ENCODE measurements around the gene FPGS.
"Not testable (repeated sequence)": the region's sequence is repeated elsewhere in the genome, so short reads cannot be mapped to it uniquely, and the experiment has no call there.

FPGS gene, protein sequence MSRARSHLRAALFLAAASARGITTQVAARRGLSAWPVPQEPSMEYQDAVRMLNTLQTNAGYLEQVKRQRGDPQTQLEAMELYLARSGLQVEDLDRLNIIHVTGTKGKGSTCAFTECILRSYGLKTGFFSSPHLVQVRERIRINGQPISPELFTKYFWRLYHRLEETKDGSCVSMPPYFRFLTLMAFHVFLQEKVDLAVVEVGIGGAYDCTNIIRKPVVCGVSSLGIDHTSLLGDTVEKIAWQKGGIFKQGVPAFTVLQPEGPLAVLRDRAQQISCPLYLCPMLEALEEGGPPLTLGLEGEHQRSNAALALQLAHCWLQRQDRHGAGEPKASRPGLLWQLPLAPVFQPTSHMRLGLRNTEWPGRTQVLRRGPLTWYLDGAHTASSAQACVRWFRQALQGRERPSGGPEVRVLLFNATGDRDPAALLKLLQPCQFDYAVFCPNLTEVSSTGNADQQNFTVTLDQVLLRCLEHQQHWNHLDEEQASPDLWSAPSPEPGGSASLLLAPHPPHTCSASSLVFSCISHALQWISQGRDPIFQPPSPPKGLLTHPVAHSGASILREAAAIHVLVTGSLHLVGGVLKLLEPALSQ

DNA sequence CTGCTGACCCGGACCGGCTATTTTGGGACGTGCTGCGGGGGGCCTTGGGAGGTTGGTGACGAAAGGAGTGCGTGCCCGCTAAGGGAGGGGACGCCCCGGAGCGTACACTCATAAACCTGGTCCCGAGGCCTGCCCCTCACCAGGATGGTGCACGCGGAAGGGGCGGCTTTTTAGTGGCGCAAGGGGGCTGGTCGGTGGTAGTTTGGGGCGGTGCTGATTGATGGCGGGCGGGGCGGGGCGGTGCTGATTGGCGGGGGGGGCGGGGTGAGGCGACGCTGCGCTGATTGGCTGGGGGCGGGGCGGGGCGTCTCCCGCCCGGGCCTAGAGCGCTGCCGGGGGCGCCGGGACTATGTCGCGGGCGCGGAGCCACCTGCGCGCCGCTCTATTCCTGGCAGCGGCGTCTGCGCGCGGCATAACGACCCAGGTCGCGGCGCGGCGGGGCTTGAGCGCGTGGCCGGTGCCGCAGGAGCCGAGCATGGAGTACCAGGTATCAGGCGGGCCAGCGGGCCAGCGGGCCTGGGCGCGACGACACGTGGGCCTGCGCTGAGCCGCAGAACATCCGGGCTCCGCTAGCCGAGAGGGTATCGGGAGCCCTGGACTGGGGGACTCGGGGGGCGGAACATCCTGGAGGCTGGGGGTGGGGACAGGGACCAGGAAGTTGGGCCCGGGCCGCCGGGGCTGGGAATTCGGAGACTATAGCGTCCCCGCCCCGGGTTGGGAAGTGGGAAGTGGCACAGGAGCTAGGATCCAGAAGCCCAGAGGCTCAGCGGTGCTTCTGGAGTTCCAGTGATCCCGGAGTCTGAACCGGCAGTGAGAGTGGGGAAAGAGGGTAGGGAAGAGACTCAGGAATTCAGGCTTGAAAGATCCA is at the start of gene FPGS:
TSS of gene FPGS (plus strand) at position 307 of the 868 bp plus-strand sequence. CDS start at position 350, 43 bp downstream.
- ATAC-seq (replicated peaks; ENCODE audit: extremely low read depth, poor library complexity, severe bottlenecking) (peak; percentile 90), DNase-seq (ENCODE audit: low spot score in 2 of 2) (peak; percentile 60 to 72)
- Mint-ChIP-seq H3K4me3 (peak within 1 kb of the TSS; percentile 93), H3K4me1 (peaks cover 24% of the 10 kb centered on the region), H3K9me3 (no peaks in the 10 kb centered on the region), H3K27ac (ENCODE audit: low read depth) (peak within 1 kb of the TSS; percentile 95), H3K36me3 (ENCODE audit: insufficient read depth) (peaks cover 15% of the 10 kb centered on the region), H3K27me3 (no peaks in the 10 kb centered on the region)

DNA sequence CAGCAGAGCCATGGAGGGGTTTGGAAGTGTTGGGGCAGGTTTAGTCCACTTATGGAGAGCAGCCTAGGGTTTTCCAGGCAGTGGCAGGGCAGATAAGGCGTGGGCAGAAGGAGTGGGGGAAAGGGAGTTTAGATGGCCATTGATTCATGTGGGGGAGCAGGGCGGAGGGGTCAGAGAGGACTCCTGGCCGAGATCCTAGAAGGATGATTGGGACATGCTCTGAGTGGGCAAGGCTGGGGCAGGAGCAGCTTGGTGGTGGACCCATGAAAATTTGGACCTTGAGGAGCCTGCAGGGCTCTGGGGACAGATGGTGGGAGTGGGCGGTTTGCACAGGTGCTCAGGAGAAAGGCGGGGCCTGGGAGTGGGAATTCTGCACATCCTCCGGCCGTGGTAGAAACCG is 49.5 kb upstream of the FPGS start:
- H3K4me3 Mint-ChIP-seq: no peak overlapping the region
- H3K27me3 Mint-ChIP-seq: no peaks in the 10 kb centered on the region
- H3K9me3 Mint-ChIP-seq: no peaks in the 10 kb centered on the region
- H3K27ac Mint-ChIP-seq (ENCODE audit: low read depth): peak overlapping the region; percentile 35
- DNase-seq (ENCODE audit: low spot score in 2 of 2) (no peak), ATAC-seq (replicated peaks; ENCODE audit: extremely low read depth, poor library complexity, severe bottlenecking) (no peak)
- peaks cover 24% of the 10 kb centered on the region for H3K4me1 Mint-ChIP-seq
- peaks cover 43% of the 10 kb centered on the region for H3K36me3 Mint-ChIP-seq (ENCODE audit: insufficient read depth)

DNA sequence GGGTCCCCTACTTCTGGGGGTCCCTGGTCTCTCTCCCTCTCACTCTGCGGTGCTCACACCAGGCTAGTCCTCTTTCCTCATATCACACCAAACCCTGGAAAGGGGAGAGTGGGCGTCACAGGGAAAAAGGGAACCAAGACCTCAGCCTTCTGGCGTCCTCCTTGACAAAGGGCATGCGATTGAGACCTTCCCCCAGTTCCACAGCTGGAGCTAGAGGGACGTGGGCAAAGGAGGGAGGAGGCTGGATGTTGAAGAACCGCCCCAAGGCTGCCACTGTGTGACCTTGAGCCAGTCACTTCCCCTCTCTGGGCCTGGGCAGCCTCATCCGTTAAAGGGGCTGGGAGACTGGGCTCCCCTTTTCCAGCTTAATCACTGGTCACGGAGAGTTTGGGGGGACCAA is 49.1 kb upstream of the FPGS start:
- Mint-ChIP-seq H3K4me3 (no peak overlapping the region), H3K4me1 (peaks cover 25% of the 10 kb centered on the region), H3K27me3 (no peaks in the 10 kb centered on the region), H3K9me3 (no peaks in the 10 kb centered on the region), H3K27ac (ENCODE audit: low read depth) (peak overlapping the region; percentile 35), H3K36me3 (ENCODE audit: insufficient read depth) (peaks cover 40% of the 10 kb centered on the region)
- ATAC-seq (replicated peaks; ENCODE audit: extremely low read depth, poor library complexity, severe bottlenecking): no peak
- DNase-seq (ENCODE audit: low spot score in 2 of 2): no peak

DNA sequence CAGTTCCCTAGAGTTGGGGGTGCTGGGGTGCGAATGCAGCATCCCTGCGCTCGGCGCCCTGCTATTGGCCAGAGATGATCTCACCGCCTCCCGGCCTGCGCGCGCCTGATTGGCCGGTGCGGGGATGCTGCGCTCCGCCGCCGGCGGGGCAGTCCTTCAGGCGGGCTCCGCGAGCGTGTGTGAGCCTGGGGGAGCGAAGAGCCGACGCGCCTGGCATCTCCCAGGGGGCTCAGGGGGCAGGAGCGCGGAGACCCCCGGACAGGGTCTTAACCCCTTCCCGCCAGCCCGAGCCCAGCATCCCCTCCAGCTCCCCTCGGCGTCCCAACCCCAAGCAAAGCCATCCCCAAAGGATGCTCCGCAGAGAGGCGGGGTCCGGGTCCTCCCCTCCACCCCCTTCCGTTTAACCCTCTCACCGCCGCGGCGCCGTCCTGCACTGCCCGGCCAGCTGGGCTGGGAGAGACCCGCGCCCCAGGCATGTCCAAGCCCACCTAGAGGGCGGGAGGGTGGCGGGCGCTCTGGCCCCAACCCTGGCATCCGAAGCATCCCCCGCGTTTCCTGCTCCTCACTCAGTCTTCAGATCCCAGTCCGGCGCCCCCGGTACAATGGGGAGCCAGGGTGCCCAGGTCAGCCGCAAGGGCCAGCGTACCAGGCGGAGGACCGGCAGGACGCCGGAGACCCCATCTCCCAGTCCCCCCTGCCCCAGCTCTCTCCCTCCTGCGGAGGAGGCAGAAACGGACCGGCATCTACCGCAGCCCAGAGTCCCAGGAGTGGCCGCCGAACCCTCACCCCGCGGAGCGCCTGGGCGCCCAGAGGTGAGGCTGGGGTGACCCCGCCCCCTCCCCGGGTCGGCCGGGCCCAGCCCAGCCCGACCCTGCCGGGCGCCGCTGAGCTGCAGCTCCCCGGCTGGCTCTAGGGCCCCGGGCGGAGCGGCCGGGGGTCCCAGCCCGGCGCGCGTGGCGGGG is 48.3 kb upstream of the FPGS start:
- H3K4me1 Mint-ChIP-seq: peaks cover 29% of the 10 kb centered on the region
- ATAC-seq (replicated peaks; ENCODE audit: extremely low read depth, poor library complexity, severe bottlenecking): no peak
- DNase-seq (ENCODE audit: low spot score in 2 of 2): no peak

DNA sequence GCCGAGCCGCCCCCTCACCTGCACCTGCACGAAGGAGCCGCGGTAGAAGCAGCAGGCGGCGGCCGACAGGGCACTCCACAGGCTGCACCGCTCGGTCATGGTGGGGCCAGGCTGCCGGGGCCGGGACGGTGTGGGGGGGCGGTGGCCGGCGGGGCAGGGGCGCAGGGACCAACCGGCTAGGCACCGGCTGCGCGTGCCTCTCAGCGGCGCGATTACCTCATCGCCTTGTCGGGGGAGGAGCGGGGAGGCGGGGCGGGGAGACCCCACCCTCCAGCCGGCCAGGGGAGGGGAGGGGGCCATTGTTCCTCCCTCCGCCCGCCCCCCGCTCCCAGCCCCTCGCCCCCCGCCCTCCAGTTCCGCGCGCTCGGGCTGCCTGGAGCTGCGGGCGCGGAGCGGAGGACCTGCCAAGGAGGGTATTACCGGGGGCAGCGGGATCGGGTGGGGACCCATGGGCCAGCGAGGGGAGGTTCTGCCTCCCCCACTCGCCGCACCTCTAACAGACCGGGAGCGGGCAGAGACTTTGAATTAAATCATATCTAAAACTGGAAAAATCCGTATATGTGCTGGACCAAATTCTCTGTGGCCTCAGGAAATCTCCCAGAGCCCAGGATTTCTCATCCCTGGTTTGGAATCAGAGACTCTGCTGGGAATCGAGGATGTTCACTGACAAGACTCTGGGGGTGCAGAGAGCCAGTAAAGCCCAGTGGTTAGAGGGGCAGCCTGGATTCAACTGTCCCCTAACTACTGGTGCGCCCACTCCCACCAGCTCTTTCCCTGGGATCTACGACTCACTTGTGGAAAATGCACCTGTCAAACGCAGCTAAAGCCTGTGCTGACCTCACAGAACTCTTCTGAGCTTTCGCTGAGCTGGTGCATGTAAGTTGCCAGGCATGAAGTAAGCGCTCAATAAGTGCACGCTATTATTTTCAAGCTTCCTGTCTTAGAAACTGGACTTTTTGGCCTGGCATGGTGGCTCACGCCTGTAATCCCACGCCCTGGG is 47.3 kb upstream of the FPGS start:
- Mint-ChIP-seq H3K4me1 (peaks cover 27% of the 10 kb centered on the region), H3K9me3 (no peaks in the 10 kb centered on the region), H3K27ac (ENCODE audit: low read depth) (no peak overlapping the region), H3K4me3 (no peak overlapping the region), H3K36me3 (ENCODE audit: insufficient read depth) (peaks cover 42% of the 10 kb centered on the region), H3K27me3 (no peaks in the 10 kb centered on the region)
- ATAC-seq (replicated peaks; ENCODE audit: extremely low read depth, poor library complexity, severe bottlenecking): no peak
- no peak for DNase-seq (ENCODE audit: low spot score in 2 of 2)

More for the DNA sequence above, 48.3 kb upstream of the FPGS start:
- Mint-ChIP-seq H3K27me3 (no peaks in the 10 kb centered on the region), H3K36me3 (ENCODE audit: insufficient read depth) (peaks cover 40% of the 10 kb centered on the region), H3K9me3 (no peaks in the 10 kb centered on the region), H3K4me3 (no peak overlapping the region), H3K27ac (ENCODE audit: low read depth) (no peak overlapping the region)

DNA sequence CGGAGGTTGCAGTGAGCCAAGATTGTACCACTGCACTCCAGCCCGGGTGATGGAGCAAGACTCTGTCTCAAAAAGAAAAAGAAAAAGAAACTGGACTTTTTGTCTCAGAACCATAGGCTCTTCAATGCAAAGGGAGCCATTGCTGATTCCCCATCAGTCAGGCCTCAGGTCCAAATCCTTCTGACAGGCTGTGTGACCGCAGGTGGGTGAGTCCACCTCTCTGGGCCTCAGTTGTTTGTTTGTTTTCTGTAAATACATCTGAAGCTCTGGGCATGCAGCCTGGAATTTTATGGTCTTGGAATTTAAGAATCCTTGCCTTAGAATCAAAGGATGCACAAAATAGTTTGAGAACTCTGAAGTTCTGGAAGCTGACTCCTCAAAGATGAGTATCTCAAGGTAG is 46.4 kb upstream of the FPGS start:
- Mint-ChIP-seq H3K9me3 (no peaks in the 10 kb centered on the region), H3K27me3 (no peaks in the 10 kb centered on the region), H3K27ac (ENCODE audit: low read depth) (no peak overlapping the region), H3K4me3 (no peak overlapping the region), H3K36me3 (ENCODE audit: insufficient read depth) (peaks cover 37% of the 10 kb centered on the region), H3K4me1 (peaks cover 22% of the 10 kb centered on the region)
- no peak for ATAC-seq (replicated peaks; ENCODE audit: extremely low read depth, poor library complexity, severe bottlenecking)
- DNase-seq (ENCODE audit: low spot score in 2 of 2): no peak

DNA sequence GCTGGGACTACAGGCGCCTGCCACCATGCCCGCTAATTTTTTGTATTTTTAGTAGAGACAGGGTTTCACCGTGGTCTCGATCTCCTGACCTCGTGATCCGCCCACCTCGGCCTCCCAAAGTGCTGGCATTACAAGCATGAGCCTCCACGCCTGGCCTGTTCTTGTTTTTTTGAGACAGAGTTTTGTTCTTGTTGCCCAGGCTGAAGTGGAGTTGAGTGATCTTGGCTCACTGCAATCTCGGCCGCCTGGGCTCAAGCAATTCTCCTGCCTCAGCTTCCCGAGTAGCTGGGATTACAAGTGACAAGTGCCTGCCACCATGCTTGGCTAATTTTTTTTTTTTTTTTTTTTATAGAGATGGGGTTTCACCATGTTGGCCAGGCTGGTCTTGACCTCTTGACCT is 45.9 kb upstream of the FPGS start:
- H3K9me3 Mint-ChIP-seq; H3K4me3 Mint-ChIP-seq; DNase-seq (ENCODE audit: low spot score in 2 of 2); H3K27ac Mint-ChIP-seq (ENCODE audit: low read depth); H3K27me3 Mint-ChIP-seq; ATAC-seq (replicated peaks; ENCODE audit: extremely low read depth, poor library complexity, severe bottlenecking): not testable (repeated sequence)
- Mint-ChIP-seq H3K4me1 (peaks cover 16% of the 10 kb centered on the region), H3K36me3 (ENCODE audit: insufficient read depth) (peaks cover 37% of the 10 kb centered on the region)

DNA sequence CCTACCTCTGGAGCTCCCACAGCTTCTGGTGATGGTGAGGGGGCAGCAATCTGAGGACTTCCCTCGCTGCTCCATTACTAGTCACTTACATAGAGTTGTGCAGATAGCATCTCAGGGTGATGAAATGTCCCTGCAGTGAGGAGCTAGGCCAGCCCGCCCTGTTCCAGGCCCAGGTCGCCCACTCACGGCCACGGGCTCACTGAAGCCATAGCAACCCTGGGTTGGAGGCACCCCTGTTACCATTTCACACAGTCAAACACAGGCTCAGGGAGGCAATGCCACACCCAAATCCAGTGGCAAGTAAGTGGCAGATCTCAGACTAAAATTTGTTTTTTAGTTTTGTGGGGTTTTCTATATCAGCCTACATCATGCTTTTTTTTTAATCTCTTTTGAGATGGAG is 43.8 kb upstream of the FPGS start:
- Mint-ChIP-seq H3K27me3 (no peaks in the 10 kb centered on the region), H3K27ac (ENCODE audit: low read depth) (peak overlapping the region; percentile 77), H3K9me3 (no peaks in the 10 kb centered on the region), H3K4me3 (no peak overlapping the region), H3K4me1 (peaks cover 23% of the 10 kb centered on the region), H3K36me3 (ENCODE audit: insufficient read depth) (peaks cover 37% of the 10 kb centered on the region)
- DNase-seq (ENCODE audit: low spot score in 2 of 2) (no peak), ATAC-seq (replicated peaks; ENCODE audit: extremely low read depth, poor library complexity, severe bottlenecking) (no peak)

DNA sequence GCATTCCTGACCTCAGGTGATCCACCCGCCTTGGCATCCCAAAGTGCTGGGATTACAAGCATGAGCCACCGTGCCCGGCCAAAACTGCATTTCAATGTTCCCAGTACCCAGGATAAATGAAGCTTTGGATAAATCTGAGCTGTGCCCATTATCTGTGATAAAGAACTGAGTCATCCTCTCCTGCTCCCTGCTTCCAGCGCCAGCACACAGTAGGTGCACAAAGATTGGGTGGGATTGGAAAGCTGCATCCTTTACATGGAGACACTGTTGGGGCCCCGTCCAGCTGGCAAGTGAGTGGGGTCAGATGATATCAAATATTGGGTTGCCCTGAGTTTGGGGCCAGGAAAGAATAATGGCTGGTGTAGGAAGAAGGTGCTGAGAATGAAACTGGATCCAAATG is 41.6 kb upstream of the FPGS start:
- Mint-ChIP-seq H3K27me3 (no peaks in the 10 kb centered on the region), H3K9me3 (no peaks in the 10 kb centered on the region), H3K27ac (ENCODE audit: low read depth) (no peak overlapping the region), H3K36me3 (ENCODE audit: insufficient read depth) (peaks cover 39% of the 10 kb centered on the region), H3K4me1 (peaks cover 43% of the 10 kb centered on the region), H3K4me3 (no peak overlapping the region)
- ATAC-seq (replicated peaks; ENCODE audit: extremely low read depth, poor library complexity, severe bottlenecking) (no peak), DNase-seq (ENCODE audit: low spot score in 2 of 2) (no peak)

DNA sequence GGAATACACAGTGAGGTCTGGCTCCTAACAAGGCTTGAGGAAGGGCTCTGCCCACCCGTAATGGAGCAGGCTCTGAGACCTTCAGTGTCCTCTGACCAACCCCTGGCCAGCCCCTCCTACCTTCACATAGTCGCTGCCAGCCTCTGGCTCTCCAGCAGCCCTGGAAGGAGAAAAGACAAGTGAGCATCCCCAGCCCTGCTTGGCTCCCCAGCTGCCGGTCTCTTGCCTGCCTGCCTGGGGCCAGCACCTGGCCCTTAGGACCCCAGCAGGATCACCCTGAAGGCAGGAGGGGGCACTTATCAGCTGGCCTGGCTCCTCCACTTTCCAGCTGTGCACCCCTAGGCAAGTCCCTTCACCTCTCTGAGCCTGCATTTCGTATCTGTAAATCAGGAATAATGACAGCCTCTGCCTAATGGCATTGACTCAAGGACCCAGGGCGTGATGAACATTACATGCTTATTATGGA is 41.2 kb upstream of the FPGS start:
- H3K9me3 Mint-ChIP-seq: no peaks in the 10 kb centered on the region
- ATAC-seq (replicated peaks; ENCODE audit: extremely low read depth, poor library complexity, severe bottlenecking) (no peak), DNase-seq (ENCODE audit: low spot score in 2 of 2) (no peak)
- peaks cover 48% of the 10 kb centered on the region for H3K4me1 Mint-ChIP-seq
- peaks cover 41% of the 10 kb centered on the region for H3K36me3 Mint-ChIP-seq (ENCODE audit: insufficient read depth)
- peak overlapping the region; percentile 96 for H3K27ac Mint-ChIP-seq (ENCODE audit: low read depth)
- H3K27me3 Mint-ChIP-seq: no peaks in the 10 kb centered on the region
- H3K4me3 Mint-ChIP-seq: no peak overlapping the region

DNA sequence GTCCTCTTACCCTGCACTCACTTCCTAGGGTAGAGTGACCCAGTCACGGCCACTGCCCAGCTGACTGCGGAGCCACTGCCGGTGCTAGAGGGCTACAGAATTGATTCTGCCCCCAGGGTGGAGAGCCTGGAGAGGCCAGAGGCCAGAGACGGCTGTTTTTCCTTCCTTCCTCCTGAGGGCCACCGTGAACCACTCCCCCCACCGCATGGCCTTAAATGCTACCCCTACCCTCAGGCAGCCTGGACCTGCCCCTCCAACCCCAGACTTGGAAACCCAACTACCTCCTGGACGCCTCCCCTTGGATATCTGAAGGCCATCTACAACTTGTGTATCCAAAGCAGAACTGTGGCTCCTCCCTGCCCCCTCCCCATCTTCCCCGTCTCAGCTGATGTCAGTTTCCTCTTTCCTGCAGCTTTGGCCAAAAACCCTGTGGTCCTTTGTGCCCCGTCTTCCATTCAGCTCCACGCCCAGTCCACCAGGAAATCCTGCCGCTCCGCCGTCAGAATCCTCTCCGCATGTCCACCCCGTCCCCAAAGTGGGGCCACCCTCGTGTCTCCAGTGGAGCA is 40.5 kb upstream of the FPGS start:
- Mint-ChIP-seq H3K9me3 (no peaks in the 10 kb centered on the region), H3K27me3 (no peaks in the 10 kb centered on the region), H3K36me3 (ENCODE audit: insufficient read depth) (peaks cover 37% of the 10 kb centered on the region), H3K4me1 (peaks cover 55% of the 10 kb centered on the region), H3K4me3 (no peak overlapping the region), H3K27ac (ENCODE audit: low read depth) (peak overlapping the region; percentile 96)
- ATAC-seq (replicated peaks; ENCODE audit: extremely low read depth, poor library complexity, severe bottlenecking): no peak
- DNase-seq (ENCODE audit: low spot score in 2 of 2): no peak
